Neural cell (in vitro differentiated cells): ENCODE measurements around the gene SCUBE1.

ENCODE experiments used
- EZH2 ChIP-seq: fragments of 200-600, 300-800 bp; shearing (Covaris generic), sonication (generic); IDR thresholded peaks from 2 replicates; pipeline ENCODE4 v1.6.1; 2014; ENCODE audit warnings: antibody characterized with exemption, low read length, borderline replicate concordance, mild to moderate bottlenecking; ENCODE audit not compliant: insufficient read depth, poor library complexity, severe bottlenecking
- POLR2AphosphoS5 ChIP-seq: IDR thresholded peaks from 2 replicates; pipeline ENCODE4 v1.6.1; 2012
- TF ChIP-seq, protein P1 (sequence below): fragments of 450-650 bp; IDR thresholded peaks from 2 replicates; pipeline ENCODE4 v1.5.1; 2014; ENCODE audit warnings: antibody characterized with exemption, mild to moderate bottlenecking, moderate library complexity; ENCODE audit not compliant: poor library complexity, severe bottlenecking

DNA sequence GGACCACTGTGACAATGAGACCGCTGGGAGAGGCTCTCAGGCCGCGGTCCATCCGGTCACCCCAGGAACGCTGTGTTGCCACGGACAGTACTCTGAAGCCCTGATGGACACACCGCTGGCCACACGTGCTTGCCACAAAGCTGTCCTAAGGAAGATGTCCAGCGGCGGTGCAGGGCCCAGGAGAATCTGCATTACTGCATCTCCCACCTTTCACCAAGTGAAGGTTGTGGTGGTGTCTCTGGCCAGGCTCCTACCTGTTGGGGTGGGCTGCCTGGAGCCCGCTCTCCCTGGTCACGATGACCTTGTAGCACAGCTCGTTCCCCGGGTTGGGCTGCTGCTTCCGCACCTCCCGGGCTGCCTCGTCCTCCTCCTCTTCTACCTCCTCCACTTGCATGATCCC is 160.4 kb downstream of the SCUBE1 start:
- TF ChIP-seq EZH2 (no peak), POLR2AphosphoS5 (no peak)
- TF ChIP-seq, protein P1, sequence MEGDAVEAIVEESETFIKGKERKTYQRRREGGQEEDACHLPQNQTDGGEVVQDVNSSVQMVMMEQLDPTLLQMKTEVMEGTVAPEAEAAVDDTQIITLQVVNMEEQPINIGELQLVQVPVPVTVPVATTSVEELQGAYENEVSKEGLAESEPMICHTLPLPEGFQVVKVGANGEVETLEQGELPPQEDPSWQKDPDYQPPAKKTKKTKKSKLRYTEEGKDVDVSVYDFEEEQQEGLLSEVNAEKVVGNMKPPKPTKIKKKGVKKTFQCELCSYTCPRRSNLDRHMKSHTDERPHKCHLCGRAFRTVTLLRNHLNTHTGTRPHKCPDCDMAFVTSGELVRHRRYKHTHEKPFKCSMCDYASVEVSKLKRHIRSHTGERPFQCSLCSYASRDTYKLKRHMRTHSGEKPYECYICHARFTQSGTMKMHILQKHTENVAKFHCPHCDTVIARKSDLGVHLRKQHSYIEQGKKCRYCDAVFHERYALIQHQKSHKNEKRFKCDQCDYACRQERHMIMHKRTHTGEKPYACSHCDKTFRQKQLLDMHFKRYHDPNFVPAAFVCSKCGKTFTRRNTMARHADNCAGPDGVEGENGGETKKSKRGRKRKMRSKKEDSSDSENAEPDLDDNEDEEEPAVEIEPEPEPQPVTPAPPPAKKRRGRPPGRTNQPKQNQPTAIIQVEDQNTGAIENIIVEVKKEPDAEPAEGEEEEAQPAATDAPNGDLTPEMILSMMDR = no peak
